GM21423 (cell line): Measurements from ENCODE around the gene HMCN2.

ENCODE experiments used
- ATAC-seq: cut with Tn5 transposase; IDR thresholded peaks from one replicate; pipeline ENCODE4 v1.9.1; 2021; ENCODE audit warnings: mild to moderate bottlenecking, moderate library complexity; ENCODE audit not compliant: unreplicated experiment

The HMCN2 gene

GRCh38 chr9:130461731-130462130 lies 196.2 kb downstream of the HMCN2 start:
- ATAC-seq = no peak

DNA sequence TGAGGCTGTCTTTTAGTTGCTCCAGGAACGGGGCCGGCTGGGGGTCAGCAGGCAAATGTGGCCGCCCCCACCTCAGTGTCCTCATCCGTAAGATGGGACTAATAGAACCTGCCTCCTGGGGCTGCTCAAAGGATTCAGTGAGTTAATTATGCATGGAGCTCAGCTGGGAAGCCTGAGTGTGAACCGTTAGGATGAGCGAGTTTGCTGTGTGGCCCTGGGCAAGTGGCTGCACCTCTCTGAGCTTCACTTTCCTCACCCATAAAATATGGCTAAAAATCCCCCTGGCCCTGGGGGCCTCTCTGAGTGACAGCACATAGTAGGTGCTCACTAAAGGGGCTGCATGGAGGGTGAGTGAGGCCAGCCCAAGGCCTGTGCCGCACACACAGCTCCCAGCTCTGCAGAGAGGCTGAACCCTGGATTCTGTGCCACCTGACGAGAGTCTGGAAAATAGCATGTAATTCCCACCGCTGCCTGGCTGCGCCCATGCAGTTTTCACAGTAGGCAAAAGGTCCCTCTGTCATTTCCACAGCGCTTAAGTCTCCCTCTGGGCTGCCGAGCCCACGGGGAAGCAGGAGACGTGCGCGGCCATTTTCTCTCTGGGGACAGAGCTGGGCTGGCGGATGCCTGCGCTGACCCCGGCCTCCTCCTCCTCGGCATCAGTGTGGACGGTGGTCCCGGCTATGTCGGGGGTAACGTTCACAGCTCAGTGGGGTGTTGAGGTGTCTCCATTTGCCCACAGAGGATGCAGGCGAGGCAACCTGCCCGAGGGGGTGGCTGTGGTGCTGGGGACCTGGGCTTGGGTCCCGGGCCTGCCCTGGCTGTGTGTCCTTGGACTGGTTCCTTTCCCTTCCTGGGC lies 197.4 kb downstream of the HMCN2 start:
- no peak for ATAC-seq

- no peak for ATAC-seq
Observed at GRCh38 chr9:130463763-130464745, 198.5 kb downstream of the HMCN2 start.

DNA sequence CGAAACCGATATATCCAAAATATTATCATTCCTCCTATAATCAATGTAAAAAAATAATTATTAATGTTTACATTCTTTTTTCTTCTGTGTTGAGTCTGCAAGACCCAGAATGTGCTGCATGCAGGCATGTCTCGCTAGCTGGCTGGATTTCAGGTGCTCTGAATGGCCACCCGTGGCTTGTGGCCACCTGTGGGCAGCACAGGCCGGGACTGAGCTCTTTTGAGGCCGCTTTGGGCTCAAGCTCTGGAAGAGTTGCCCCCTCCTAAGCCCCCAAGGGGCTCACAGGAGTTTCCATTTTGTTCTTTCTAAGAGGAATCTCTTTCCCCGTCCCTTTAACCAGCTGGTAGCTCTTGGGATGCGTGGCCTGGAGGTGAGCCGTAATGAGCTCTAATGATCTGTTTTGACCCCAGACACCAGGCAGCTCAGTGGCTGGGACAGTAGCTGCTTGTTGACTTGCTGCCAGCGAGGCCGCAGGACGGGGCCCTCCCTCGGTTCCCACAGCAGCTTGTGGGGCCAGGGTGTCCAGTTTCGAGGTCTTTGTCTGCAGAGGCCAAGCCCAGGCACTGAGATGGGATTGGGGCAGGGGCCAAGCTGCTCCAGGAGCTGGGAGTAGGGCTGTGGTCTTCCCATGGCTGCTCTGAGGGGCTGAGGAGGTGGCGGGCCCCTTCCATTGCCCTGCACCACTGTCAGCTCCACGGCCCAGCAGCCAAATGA lies 200.0 kb downstream of the HMCN2 start:
- ATAC-seq = no peak

- no peak for ATAC-seq
Observed at GRCh38 chr9:130466537-130467217, 201.1 kb downstream of the HMCN2 start.

- no peak for ATAC-seq
Observed at GRCh38 chr9:130467316-130467715, 201.8 kb downstream of the HMCN2 start.

- no peak for ATAC-seq
Observed at GRCh38 chr9:130468566-130468965, 203.0 kb downstream of the HMCN2 start.

GRCh38 chr9:130470269-130470668 lies 204.7 kb downstream of the HMCN2 start:
- ATAC-seq = no peak

DNA sequence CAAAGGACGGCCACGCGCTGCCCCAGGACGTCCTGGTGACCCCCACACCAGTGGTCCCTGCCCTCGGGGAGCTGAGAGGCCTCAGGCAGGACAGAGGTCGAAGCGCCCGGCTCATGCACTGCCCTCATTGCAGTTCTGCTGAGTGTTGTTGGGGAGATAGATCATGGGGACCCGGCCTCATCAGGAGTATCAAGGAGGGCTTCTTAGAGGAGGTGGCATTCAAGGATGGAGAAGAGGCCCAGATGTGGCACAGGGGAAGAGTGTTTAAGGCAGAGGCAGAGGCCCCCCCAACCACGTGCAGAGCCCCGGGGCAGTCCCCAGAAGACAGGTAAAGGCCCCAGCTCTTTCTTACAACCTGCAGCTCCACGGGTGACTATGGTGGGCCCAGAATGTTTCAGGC lies 205.4 kb downstream of the HMCN2 start:
- no peak for ATAC-seq

GRCh38 chr9:130471411-130472183 lies 206.0 kb downstream of the HMCN2 start:
- no peak for ATAC-seq

- no peak for ATAC-seq
Observed at GRCh38 chr9:130472184-130472705, 206.7 kb downstream of the HMCN2 start.

GRCh38 chr9:130473009-130473408 lies 207.4 kb downstream of the HMCN2 start:
- ATAC-seq = no peak

DNA sequence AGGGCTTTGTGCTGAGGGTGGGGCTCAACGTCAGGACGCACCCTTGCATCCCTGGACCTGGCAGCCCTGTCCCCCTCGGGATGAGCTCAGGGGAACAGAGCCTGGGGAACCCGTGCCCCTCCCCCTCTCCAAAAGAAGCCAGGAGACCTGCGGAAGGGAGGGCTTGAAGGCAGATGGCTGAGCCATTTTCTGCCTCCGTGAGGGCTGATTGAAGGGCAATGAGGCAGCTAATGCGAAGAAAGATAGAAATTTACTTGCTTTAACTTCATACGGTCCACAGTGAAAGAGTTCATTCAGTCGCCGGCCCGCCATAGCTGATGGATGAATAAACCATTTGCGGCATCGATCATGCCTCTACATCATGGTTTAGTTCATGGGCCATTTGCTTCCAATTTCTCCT lies 208.0 kb downstream of the HMCN2 start:
- ATAC-seq = no peak

DNA sequence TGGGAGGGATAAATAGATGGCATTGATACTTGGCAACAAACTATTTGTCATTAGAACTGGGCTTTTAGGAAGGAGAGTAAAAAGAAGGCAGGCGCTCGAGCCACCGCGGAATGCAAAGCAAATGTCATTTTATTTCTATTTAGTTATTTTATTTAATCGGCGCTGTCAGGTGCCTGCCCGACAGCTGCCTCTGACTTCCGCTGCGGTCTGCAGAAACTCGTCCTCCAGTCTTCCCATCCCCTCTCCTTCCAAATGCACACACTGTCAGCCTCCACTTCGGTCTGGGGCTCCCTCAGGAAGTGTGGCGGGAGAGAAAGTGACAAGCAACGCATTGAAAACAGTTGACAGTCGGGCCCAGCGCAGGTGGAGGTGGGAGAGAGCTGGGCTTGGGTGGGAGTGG lies 208.5 kb downstream of the HMCN2 start:
- ATAC-seq = no peak

DNA sequence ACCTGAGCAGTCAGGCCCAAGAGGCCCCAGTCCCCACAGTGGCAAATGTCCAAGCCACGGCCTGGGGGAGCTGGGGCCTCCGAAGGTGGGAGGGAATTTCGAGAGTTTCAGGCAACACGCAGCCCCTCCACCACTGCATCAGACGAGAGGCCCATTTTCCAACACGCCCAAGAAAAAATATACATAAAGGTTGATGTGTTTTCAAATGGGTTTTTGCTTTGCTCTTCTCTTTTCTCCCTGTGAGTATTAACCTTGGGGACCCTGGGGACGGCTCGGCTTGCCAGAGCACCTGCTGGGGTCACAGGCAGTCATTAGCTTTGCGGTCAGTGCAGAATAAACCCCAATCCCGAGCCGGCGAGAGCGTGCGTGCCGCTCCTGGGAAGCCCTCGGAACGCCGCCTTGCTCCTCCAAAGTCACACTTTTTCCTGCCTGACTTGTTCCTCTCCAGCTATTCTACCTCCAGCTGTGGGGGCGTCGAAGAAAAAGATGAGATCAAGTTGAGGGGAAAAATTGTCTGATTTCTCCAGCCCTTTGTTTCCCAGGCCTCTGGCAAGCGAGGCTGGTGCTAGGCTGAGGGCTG lies 210.7 kb downstream of the HMCN2 start:
- ATAC-seq = no peak

DNA sequence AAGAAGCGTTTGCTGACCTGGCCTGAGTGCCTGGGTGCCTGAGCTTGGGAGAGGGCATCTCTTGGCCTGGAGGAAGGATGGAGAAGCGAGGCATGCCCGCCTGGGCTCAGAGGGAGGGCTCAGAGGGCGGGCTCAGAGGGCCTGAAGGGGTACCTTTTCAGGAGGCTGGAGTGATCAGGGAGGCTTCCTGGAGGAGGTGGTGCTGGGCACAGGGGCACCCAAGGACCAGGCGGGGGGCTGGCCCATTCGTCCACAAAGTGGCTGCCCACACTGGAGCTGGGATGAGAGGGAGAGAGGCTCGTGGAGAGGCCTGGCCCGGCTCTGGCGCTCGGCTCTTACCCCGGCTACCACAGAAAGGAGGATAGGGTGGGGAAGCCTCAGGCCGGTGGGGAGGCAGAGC lies 212.0 kb downstream of the HMCN2 start:
- no peak for ATAC-seq

GRCh38 chr9:130478152-130478551 lies 212.6 kb downstream of the HMCN2 start:
- ATAC-seq = no peak

GRCh38 chr9:130478736-130479575 lies 213.4 kb downstream of the HMCN2 start:
- no peak for ATAC-seq
